Large intestine (tissue), 3 donors: Measurements from ENCODE around the gene NCAPD2. TPM values are rescaled to one million over a fixed set of nuclear protein-coding genes. Genes with fewer than 3 reads are reported as not detected.
A peak's percentile ranks its signal among the peaks of the same experiment; 100 is the strongest.
"Not testable (repeated sequence)": the region's sequence is repeated elsewhere in the genome, so short reads cannot be mapped to it uniquely, and the experiment has no call there.

Source experiments
- DNase-seq, 2 donors: peaks; one replicate each; pipeline versions ENCODE4 v3.0.0 to v3.0.0-alpha.2; 2013
- H3K27ac ChIP-seq: one replicate; pipeline ENCODE4 v1.5.1; 2013; ENCODE audit warnings: low read length
- H3K27me3 ChIP-seq: 2 replicates; pipeline ENCODE4 v1.6.1; 2013; ENCODE audit warnings: low read length; ENCODE audit not compliant: control insufficient read depth, insufficient read depth
- H3K36me3 ChIP-seq: 2 replicates; pipeline ENCODE4 v1.6.1; 2013; ENCODE audit warnings: low read length; ENCODE audit not compliant: control insufficient read depth, insufficient read depth
- H3K4me1 ChIP-seq: one replicate; pipeline ENCODE4 v1.6.1; 2013; ENCODE audit warnings: low read length; ENCODE audit not compliant: control insufficient read depth, insufficient read depth
- H3K4me3 ChIP-seq: one replicate; pipeline ENCODE4 v1.5.1; 2013; ENCODE audit warnings: low read length
- H3K9me3 ChIP-seq: one replicate; pipeline ENCODE4 v1.6.1; 2013; ENCODE audit warnings: mild to moderate bottlenecking, low read depth, low read length, moderate library complexity; ENCODE audit not compliant: control insufficient read depth
- WGBS: methylation state at CpG from one replicate; pipeline ENCODE4 v1.1.5; 2013; ENCODE audit warnings: low lambda C conversion rate; ENCODE audit not compliant: insufficient coverage; 5-methylcytosine and 5-hydroxymethylcytosine counted together
- polyA plus RNA-seq: library from polyadenylated mRNA; unstranded; fragments of 120-200 nt; gene quantifications from one replicate; pipeline ENCODE4 v1.2.1, GENCODE V29; 2013

The NCAPD2 gene
- polyA plus RNA-seq, 1 donor, result 38.6 TPM

DNA sequence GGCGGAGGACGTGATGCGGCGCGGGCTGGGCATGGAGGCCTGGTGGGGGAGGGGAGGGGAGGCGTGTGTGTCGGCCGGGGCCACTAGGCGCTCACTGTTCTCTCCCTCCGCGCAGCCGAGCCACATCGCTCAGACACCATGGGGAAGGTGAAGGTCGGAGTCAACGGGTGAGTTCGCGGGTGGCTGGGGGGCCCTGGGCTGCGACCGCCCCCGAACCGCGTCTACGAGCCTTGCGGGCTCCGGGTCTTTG, 40.7 kb downstream of the NCAPD2 start:
- Histone ChIP-seq H3K27me3 (no peaks in the 10 kb centered on the region), H3K27ac (peak overlapping the region; percentile 98), H3K4me1 (peaks cover 33% of the 10 kb centered on the region), H3K4me3 (peak overlapping the region; percentile 99), H3K36me3 (peaks cover 50% of the 10 kb centered on the region), H3K9me3 (no peaks in the 10 kb centered on the region)
- no CpG with 5 or more reads among the region's 25 CpGs for WGBS
- DNase-seq, result no peak

DNA sequence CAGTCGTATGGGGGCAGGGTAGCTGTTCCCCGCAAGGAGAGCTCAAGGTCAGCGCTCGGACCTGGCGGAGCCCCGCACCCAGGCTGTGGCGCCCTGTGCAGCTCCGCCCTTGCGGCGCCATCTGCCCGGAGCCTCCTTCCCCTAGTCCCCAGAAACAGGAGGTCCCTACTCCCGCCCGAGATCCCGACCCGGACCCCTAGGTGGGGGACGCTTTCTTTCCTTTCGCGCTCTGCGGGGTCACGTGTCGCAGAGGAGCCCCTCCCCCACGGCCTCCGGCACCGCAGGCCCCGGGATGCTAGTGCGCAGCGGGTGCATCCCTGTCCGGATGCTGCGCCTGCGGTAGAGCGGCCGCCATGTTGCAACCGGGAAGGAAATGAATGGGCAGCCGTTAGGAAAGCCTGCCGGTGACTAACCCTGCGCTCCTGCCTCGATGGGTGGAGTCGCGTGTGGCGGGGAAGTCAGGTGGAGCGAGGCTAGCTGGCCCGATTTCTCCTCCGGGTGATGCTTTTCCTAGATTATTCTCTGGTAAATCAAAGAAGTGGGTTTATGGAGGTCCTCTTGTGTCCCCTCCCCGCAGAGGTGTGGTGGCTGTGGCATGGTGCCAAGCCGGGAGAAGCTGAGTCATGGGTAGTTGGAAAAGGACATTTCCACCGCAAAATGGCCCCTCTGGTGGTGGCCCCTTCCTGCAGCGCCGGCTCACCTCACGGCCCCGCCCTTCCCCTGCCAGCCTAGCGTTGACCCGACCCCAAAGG, 41.2 kb downstream of the NCAPD2 start:
- no CpG with 5 or more reads among the region's 52 CpGs for WGBS
- peak in 1 of 2 donors; percentile 65 for DNase-seq
- Histone ChIP-seq H3K4me3 (peak overlapping the region; percentile 99), H3K9me3 (no peaks in the 10 kb centered on the region), H3K36me3 (peaks cover 45% of the 10 kb centered on the region), H3K27me3 (no peaks in the 10 kb centered on the region), H3K4me1 (peaks cover 38% of the 10 kb centered on the region), H3K27ac (peak overlapping the region; percentile 98)

- H3K27ac ChIP-seq, result peak overlapping the region; percentile 98
- no peaks in the 10 kb centered on the region for H3K27me3 ChIP-seq
- WGBS, result no CpG with 5 or more reads among the region's 6 CpGs
- peaks cover 40% of the 10 kb centered on the region for H3K4me1 ChIP-seq
- no peak for DNase-seq
- H3K36me3 ChIP-seq, result peaks cover 40% of the 10 kb centered on the region
- H3K4me3 ChIP-seq, result peak overlapping the region; percentile 99
- no peaks in the 10 kb centered on the region for H3K9me3 ChIP-seq
Measured at GRCh38 chr12:6535697-6535946, 41.7 kb downstream of the NCAPD2 start.

DNA sequence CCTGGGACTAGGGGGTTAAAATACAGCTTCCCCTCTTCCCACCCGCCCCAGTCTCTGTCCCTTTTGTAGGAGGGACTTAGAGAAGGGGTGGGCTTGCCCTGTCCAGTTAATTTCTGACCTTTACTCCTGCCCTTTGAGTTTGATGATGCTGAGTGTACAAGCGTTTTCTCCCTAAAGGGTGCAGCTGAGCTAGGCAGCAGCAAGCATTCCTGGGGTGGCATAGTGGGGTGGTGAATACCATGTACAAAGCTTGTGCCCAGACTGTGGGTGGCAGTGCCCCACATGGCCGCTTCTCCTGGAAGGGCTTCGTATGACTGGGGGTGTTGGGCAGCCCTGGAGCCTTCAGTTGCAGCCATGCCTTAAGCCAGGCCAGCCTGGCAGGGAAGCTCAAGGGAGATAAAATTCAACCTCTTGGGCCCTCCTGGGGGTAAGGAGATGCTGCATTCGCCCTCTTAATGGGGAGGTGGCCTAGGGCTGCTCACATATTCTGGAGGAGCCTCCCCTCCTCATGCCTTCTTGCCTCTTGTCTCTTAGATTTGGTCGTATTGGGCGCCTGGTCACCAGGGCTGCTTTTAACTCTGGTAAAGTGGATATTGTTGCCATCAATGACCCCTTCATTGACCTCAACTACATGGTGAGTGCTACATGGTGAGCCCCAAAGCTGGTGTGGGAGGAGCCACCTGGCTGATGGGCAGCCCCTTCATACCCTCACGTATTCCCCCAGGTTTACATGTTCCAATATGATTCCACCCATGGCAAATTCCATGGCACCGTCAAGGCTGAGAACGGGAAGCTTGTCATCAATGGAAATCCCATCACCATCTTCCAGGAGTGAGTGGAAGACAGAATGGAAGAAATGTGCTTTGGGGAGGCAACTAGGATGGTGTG, 42.3 kb downstream of the NCAPD2 start:
- WGBS, result no CpG with 5 or more reads among the region's 10 CpGs
- peak overlapping the region; percentile 99 for H3K4me3 ChIP-seq
- peaks cover 34% of the 10 kb centered on the region for H3K36me3 ChIP-seq
- H3K27me3 ChIP-seq, result no peaks in the 10 kb centered on the region
- H3K9me3 ChIP-seq, result no peaks in the 10 kb centered on the region
- peaks cover 45% of the 10 kb centered on the region for H3K4me1 ChIP-seq
- no peak overlapping the region for H3K27ac ChIP-seq
- DNase-seq, result no peak

DNA sequence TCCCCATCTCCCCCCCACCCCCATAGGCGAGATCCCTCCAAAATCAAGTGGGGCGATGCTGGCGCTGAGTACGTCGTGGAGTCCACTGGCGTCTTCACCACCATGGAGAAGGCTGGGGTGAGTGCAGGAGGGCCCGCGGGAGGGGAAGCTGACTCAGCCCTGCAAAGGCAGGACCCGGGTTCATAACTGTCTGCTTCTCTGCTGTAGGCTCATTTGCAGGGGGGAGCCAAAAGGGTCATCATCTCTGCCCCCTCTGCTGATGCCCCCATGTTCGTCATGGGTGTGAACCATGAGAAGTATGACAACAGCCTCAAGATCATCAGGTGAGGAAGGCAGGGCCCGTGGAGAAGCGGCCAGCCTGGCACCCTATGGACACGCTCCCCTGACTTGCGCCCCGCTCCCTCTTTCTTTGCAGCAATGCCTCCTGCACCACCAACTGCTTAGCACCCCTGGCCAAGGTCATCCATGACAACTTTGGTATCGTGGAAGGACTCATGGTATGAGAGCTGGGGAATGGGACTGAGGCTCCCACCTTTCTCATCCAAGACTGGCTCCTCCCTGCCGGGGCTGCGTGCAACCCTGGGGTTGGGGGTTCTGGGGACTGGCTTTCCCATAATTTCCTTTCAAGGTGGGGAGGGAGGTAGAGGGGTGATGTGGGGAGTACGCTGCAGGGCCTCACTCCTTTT, 43.1 kb downstream of the NCAPD2 start:
- no peak for DNase-seq
- Histone ChIP-seq H3K4me1 (peaks cover 48% of the 10 kb centered on the region), H3K27me3 (no peaks in the 10 kb centered on the region), H3K9me3 (no peaks in the 10 kb centered on the region), H3K36me3 (peaks cover 33% of the 10 kb centered on the region), H3K4me3 (no peak overlapping the region), H3K27ac (no peak overlapping the region)
- WGBS, result no CpG with 5 or more reads among the region's 19 CpGs

- H3K27me3 ChIP-seq, H3K4me3 ChIP-seq, H3K9me3 ChIP-seq: not testable (repeated sequence)
- DNase-seq, result peak; percentile 67 to 70
- Histone ChIP-seq H3K27ac (peak overlapping the region; percentile 30), H3K4me1 (peaks cover 46% of the 10 kb centered on the region), H3K36me3 (peaks cover 33% of the 10 kb centered on the region)
- WGBS, result no CpG with 5 or more reads among the region's 17 CpGs
Measured at GRCh38 chr12:6537580-6538419, 43.9 kb downstream of the NCAPD2 start.

DNA sequence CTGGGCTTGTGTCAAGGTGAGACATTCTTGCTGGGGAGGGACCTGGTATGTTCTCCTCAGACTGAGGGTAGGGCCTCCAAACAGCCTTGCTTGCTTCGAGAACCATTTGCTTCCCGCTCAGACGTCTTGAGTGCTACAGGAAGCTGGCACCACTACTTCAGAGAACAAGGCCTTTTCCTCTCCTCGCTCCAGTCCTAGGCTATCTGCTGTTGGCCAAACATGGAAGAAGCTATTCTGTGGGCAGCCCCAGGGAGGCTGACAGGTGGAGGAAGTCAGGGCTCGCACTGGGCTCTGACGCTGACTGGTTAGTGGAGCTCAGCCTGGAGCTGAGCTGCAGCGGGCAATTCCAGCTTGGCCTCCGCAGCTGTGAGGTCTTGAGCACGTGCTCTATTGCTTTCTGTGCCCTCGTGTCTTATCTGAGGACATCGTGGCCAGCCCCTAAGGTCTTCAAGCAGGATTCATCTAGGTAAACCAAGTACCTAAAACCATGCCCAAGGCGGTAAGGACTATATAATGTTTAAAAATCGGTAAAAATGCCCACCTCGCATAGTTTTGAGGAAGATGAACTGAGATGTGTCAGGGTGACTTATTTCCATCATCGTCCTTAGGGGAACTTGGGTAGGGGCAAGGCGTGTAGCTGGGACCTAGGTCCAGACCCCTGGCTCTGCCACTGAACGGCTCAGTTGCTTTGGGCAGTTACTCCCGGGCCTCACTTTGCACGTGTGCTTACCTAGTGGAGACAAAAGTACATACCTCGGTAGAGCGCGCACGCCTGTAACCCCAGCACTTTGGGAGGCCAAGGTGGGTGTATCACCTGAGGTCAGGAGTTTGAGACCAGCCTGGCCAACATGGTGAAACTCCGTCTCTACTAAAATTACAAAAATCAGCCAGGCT, 44.8 kb downstream of the NCAPD2 start:
- Histone ChIP-seq H3K4me3 (no peak overlapping the region), H3K27me3 (no peaks in the 10 kb centered on the region), H3K27ac (no peak overlapping the region), H3K9me3 (no peaks in the 10 kb centered on the region), H3K4me1 (peaks cover 43% of the 10 kb centered on the region), H3K36me3 (peaks cover 33% of the 10 kb centered on the region)
- no peak for DNase-seq
- WGBS, result no CpG with 5 or more reads among the region's 24 CpGs

DNA sequence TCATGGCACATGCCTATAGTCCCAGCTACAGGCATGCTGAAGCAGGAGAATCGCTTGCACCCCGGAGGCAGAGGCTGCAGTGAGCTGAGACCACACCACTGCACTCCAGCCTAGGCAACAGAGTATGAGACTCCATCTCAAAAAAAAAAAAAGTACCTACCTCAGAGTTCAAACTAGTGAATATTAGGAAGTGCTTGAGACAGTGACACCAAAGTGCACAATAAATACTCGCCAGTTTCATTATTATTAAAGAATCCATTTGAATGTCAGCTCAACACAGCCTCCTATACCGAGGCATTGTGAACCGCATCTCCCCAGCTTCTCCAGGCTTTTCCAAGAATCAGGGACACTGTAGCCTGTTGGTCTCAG, 45.4 kb downstream of the NCAPD2 start:
- DNase-seq, result no peak
- H3K36me3 ChIP-seq, result peaks cover 33% of the 10 kb centered on the region
- peaks cover 43% of the 10 kb centered on the region for H3K4me1 ChIP-seq
- H3K27ac ChIP-seq, result no peak overlapping the region
- no peaks in the 10 kb centered on the region for H3K27me3 ChIP-seq
- no CpG with 5 or more reads among the region's 5 CpGs for WGBS
- no peaks in the 10 kb centered on the region for H3K9me3 ChIP-seq
- H3K4me3 ChIP-seq, result no peak overlapping the region

- WGBS, result no CpG with 5 or more reads among the region's 14 CpGs
- H3K36me3 ChIP-seq, result peaks cover 33% of the 10 kb centered on the region
- no peaks in the 10 kb centered on the region for H3K9me3 ChIP-seq
- no peak for DNase-seq
- H3K4me1 ChIP-seq, result peaks cover 43% of the 10 kb centered on the region
- peak overlapping the region; percentile 94 for H3K27ac ChIP-seq
- no peaks in the 10 kb centered on the region for H3K27me3 ChIP-seq
- no peak overlapping the region for H3K4me3 ChIP-seq
Measured at GRCh38 chr12:6539707-6540134, 45.8 kb downstream of the NCAPD2 start.
